ENCODE measurements around the gene CHID1. TPM values are rescaled to one million over a fixed set of nuclear protein-coding genes. Genes with fewer than 3 reads are reported as not detected.

CHID1 gene
- polyA plus RNA-seq, 1 donor = 61.4 TPM

DNA sequence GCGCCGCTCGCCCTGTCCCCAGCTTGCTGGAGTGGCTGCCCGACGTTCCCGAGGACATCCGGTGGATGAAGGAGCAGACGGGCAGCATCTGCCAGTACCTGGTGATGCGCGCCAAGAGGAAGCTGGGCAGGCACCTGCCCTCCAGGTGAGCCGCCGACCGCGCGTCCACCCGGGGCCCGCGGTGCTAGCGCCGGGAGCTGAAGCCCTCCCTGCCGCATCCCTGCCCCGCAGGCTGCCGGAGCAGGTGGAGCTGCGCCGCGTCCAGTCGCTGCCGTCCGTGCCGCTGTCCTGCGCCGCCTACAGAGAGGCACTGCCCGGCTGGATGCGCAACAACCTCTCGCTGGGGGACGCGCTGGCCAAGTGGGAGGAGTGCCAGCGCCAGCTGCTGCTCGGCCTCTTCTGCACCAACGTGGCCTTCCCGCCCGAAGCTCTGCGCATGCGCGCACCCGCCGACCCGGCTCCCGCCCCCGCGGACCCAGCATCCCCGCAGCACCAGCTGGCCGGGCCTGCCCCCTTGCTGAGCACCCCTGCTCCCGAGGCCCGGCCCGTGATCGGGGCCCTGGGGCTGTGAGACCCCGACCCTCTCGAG is 86.2 kb downstream of the CHID1 start:
- DNase-seq (ENCODE audit: low read depth) = no peak

DNA sequence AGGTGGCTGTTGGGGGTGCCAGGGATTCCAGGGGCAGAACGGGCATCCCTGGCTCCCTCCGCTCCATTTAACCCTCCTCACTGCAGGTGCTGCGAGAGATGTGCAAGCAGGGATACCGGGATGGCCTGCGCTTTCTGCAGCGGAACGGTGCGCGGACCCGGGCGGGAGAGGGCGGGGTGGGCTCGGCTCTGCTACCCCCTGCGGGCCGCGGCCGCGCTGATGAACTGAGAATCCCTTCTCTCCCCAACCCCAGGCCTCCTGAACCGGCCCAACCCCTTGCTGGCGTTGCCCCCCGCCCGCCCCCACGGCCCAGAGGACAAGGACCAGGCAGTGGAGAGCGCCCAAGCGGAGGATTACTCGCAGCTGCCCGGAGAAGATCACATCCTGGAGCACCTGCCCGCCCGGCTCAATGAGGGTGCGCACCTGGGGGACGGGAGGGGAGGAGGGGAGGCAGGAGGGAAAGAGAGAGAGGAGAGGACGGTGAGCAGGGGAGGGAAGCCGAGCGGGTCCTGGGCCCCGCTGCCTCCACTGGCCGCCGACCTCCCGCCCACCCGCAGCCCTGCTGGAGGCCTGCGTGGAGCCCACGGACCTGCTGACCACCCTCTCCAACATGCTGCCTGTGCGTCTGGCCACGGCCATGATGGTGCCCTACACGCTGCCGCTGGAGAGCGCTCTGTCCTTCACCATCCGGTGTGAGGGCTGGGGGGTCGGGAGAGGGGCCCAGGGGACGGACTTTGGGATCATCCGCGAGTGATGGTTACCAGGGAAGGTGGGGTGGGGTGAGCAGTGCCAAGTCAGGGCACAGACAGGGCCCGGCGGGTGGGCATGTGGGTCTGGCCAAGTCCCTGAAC is 86.9 kb downstream of the CHID1 start:
- no peak for DNase-seq (ENCODE audit: low read depth)

DNA sequence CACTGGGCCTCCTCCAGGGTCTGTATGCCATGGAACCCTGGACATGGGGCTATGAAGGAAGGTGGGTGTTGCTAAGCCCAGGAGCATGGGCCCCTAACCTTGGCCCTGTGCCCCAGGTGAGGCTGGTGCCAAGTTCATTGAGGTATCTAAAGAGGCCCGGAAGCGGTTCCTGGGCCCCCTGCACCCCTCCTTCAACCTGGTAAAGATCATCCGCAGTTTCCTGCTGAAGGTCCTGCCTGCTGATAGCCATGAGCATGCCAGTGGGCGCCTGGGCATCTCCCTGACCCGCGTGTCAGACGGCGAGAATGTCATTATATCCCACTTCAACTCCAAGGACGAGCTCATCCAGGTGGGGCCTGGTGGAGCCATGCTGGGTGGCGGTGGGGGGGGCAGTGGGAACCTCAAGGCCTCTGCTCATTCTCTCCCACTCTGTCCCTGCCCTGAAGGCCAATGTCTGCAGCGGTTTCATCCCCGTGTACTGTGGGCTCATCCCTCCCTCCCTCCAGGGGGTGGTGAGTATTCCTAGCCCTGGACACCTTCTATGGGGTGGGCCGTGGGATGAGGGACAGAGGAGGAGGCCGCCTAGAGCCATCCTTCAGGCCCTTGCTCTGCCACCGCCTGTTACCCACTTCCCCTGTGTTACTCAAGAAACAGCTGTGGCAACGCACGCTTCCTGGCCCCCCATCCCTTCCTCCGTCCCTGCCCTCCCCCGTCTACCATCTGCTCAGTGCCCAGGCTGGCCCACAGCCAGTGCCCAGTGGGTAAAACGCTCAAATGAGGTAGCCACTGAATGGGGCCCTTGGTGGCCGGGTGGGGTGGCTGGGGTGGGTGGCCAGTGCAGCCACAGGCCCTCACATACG is 88.9 kb downstream of the CHID1 start:
- DNase-seq (ENCODE audit: low read depth) = no peak

DNA sequence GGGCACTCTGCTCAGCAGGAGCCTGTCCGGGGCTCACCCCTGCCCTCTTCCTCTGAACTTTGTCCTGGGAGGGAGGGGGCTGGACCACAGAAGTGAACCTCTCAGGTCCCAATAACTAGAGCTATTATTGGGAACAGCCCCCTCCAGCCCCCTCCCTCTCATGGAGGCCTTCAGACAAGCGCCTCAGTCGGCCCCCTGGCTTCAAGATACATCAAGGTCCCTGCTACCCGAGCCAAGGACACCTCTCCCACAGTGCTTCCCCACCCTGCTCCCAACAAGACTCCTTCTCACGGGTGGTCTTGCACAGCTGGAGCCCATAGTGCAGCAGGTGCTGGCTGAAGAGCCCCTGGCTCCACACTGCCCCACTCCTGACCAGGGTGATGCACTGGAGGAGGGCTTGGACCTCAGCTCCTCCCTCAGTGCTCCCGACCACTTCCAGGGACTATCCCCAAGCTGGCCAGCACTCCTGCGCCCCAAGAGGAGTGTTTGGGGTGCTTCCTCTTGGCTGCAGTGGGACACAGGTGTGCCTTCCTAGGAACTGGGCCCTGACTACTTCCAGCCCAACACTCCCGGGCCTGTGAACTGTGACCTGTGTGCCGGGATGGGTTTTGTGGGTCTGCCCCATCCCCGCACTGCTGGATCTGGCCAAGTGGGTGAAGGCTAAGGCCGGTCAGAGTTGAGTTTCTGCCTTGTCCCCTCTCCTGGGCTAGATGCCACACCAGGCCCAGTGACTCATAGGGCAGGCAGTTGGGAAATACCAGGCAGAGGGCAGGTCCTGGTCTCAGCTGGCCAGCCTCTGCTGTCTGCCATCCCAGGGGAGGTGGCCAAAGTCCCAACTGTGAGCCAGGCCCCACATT is 89.7 kb downstream of the CHID1 start:
- DNase-seq (ENCODE audit: low read depth) = no peak

DNA sequence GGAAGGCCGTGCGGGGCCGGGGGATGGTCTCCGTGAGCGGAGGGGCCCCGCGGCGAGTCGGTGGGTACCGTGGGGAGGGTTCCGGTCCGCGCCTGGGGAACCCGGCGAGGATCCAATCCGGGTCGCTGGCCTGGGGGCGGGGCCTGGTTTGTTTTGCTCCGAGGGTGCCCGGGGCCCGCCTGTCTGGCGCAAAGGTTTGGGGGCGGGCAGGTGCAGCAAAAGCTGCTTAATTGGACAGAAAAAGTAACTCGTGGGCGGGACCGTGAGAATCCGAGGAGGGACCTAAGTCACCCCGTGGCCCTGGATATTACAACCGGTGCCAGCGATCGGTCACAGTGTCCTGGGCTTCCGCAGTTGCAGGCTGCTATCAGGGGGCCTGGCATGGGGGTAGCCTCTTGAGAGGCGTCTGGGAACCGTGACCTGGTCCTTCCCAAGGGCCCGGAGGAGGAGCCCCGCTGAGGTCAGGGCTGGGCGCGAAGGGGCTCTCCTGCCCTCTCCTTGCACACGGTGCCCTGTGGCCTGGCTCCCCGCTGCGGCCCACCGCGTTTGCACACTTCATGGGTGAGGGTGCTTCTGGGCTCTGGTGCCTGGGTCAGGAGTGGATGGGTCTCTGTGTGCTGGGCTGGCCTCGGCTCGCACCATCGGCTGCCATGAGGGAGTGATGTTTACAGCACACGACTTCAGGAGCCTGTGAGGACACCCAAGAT is 90.5 kb downstream of the CHID1 start:
- DNase-seq (ENCODE audit: low read depth) = no peak

DNA sequence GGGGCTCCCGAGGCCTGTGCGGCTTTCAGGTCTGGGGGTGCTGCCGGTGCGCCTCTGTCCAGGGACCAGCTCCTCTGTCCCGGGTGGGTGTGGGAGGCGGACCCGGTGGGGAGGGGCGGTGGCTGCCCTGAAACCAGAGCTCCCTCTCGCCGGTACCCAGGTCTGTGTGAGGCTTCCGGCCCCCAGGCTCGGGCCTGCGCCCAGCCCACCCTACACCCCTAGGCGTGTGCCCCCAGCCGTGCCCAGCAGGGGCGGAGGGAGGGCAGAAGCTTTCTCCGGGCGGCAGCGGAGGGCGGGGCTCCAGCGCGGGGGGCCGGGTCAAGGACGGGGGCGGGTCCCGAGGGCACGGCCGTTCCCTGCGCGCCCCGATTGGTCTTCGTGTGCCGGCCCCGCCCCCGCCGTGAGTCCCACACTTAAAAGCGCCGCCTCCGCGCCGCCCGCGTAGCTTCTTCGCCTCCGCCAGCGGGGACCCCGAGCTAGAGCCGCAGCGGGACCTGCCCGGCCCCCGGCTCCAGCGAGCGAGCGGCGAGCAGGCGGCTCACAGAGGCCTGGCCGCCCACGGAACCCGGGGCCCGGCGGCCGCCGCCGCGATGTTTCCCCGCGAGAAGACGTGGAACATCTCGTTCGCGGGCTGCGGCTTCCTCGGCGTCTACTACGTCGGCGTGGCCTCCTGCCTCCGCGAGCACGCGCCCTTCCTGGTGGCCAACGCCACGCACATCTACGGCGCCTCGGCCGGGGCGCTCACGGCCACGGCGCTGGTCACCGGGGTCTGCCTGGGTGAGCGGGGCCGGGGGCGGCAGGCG is 91.3 kb downstream of the CHID1 start:
- DNase-seq (ENCODE audit: low read depth) = no peak

DNA sequence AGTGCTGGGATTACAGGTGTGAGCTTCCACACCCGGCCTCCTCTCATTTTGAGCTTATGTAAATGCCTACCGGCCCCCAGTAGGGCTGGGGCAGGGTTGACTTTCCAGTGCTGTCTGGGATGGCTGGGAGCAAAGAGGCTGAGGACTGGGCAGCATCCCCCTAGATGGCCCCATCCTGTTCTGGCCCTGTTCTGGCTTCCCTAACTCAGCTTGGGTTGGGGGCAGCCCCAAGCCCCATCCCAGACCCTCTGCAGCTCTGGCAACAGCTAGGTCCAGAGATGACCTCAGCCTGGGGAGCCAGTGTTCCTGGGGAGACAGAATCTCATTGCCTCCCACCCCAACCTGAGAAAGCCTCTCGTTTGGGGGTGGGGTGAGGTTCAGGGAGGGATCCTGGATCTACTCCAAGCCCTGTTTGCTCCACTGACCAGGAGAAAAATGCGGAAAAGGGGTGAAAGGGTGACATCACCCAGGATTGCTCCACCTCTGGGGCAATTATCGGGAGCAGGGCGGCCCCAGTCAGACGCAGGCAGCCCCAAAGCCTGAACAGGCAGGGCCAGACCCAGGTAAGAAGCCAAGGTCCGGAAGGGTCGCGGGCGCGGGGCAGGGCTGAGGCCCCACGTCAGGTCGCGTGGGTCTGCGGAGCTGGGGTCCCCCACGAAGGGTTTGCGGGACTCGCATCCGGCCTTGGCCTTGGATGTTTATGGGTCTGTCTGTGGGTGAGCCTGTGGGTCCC is 92.0 kb downstream of the CHID1 start, which contains the start of gene PNPLA2:
TSS of gene PNPLA2 (plus strand) at position 519 of the 733 bp plus-strand sequence. CDS start 805 bp downstream, outside the sequence.
- no peak for DNase-seq (ENCODE audit: low read depth)

Other genes starting within 250 kb of the CHID1 start
- gene DEAF1, start 215.6 kb downstream of the CHID1 start, polyA plus RNA-seq (ENCODE audit: insufficient read length) = 28.7 TPM
- 17.0 TPM for gene TMEM80, start 215.0 kb downstream of the CHID1 start, polyA plus RNA-seq (ENCODE audit: insufficient read length)
- 2.0 TPM for gene EPS8L2, start 204.6 kb downstream of the CHID1 start, polyA plus RNA-seq (ENCODE audit: insufficient read length)
- 59.5 TPM for gene TALDO1, start 163.3 kb downstream of the CHID1 start, polyA plus RNA-seq (ENCODE audit: insufficient read length)
- 40.5 TPM for gene GATD1, start 133.3 kb downstream of the CHID1 start, polyA plus RNA-seq (ENCODE audit: insufficient read length)
- 0.70 TPM for gene CEND1, start 120.7 kb downstream of the CHID1 start, polyA plus RNA-seq (ENCODE audit: insufficient read length)
- gene SLC25A22, start 112.5 kb downstream of the CHID1 start, polyA plus RNA-seq (ENCODE audit: insufficient read length) = 9.2 TPM
- 11.2 TPM for gene PIDD1, start 105.6 kb downstream of the CHID1 start, polyA plus RNA-seq (ENCODE audit: insufficient read length)
- 1,639 TPM for gene RPLP2, start 100.8 kb downstream of the CHID1 start, polyA plus RNA-seq (ENCODE audit: insufficient read length)
- 27.6 TPM for gene PNPLA2, start 91.9 kb downstream of the CHID1 start, polyA plus RNA-seq (ENCODE audit: insufficient read length)
- gene CRACR2B, start 82.9 kb downstream of the CHID1 start, polyA plus RNA-seq (ENCODE audit: insufficient read length) = 17.6 TPM
- gene CD151, start 77.9 kb downstream of the CHID1 start, polyA plus RNA-seq (ENCODE audit: insufficient read length) = 155 TPM
- 109 TPM for gene POLR2L, start 68.3 kb downstream of the CHID1 start, polyA plus RNA-seq (ENCODE audit: insufficient read length)
- 44.0 TPM for gene TSPAN4, start 68.0 kb downstream of the CHID1 start, polyA plus RNA-seq (ENCODE audit: insufficient read length)
- 43.8 TPM for gene AP2A2, start 15.1 kb upstream of the CHID1 start, polyA plus RNA-seq (ENCODE audit: insufficient read length)
- gene MUC6, start 125.9 kb upstream of the CHID1 start, polyA plus RNA-seq (ENCODE audit: insufficient read length) = 0.25 TPM
- 0.01 TPM for gene MUC2, start 164.1 kb upstream of the CHID1 start, polyA plus RNA-seq (ENCODE audit: insufficient read length)
- gene MUC5AC, start 247.1 kb upstream of the CHID1 start, polyA plus RNA-seq (ENCODE audit: insufficient read length) = not detected

All from forelimb muscle (tissue), 1 donor.